ENCODE results near the gene SH3BP5.

Gene SH3BP5

DNA sequence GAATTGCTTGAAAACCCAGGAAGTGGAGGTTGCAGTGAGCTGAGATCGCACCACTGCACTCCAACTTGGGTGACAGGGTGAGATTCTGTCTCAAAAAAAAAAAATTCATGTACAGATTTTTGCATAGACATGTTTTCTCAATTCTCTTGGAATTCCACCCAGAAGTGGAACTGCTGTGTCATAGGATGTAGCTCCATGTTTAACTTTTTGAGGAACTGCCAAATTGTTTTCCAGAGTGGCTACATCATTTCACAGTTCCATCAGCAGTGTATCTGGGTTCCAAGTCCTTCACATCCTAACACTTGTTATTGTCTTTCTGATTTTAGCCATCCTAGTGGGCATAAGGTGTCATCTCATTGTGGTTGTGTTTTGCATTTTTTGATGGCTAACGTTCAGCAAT lies 116.4 kb downstream of the SH3BP5 start:
- H3K4me3 ChIP-seq (ENCODE audit: control insufficient read depth in 1 of 7, extremely low read depth in 1 of 7, insufficient read depth in 4 of 7, low read depth in 2 of 7, low read length in 6 of 7), result no peak overlapping the region
- peak in 2 of 3 donors; percentile 9 to 10 for DNase-seq
- peaks cover 20 to 67% (median 55%) of the 10 kb centered on the region in 4 experiments for H3K36me3 ChIP-seq (ENCODE audit: control insufficient read depth in 4 of 4, insufficient read depth in 4 of 4, low read length in 3 of 4)
- ChIA-PET CTCF (no interaction called here), POLR2A (no interaction called here)
- no peaks in the 10 kb centered on the region for H3K9me3 ChIP-seq (ENCODE audit: control extremely low read depth in 1 of 5, control insufficient read depth in 4 of 5, insufficient read depth in 2 of 5, low read depth in 1 of 5, low read length in 4 of 5)
- H3K27me3 ChIP-seq (replicated peaks in 2 of 5; ENCODE audit: control insufficient read depth in 4 of 5, insufficient read depth in 5 of 5, low read length in 4 of 5), result no peaks in the 10 kb centered on the region
- no peak overlapping the region for H3K27ac ChIP-seq (ENCODE audit: insufficient read depth in 1 of 2, low read depth in 1 of 2, low read length in 2 of 2, poor library complexity in 1 of 2, severe bottlenecking in 2 of 2)
- whole genome bisulfite sequencing (ENCODE audit: insufficient coverage), result 100% methylated on average over 1 of the region's 2 CpGs
- H3K4me1 ChIP-seq (ENCODE audit: control extremely low read depth in 1 of 4, control insufficient read depth in 4 of 4, insufficient read depth in 4 of 4, low read length in 3 of 4), result no peaks in the 10 kb centered on the region

- H3K27me3 ChIP-seq (replicated peaks in 2 of 5; ENCODE audit: control insufficient read depth in 4 of 5, insufficient read depth in 5 of 5, low read length in 4 of 5), result no peaks in the 10 kb centered on the region
- H3K4me1 ChIP-seq (ENCODE audit: control extremely low read depth in 1 of 4, control insufficient read depth in 4 of 4, insufficient read depth in 4 of 4, low read length in 3 of 4), result peaks cover 0 to 2% (median 0%) of the 10 kb centered on the region in 4 experiments
- H3K36me3 ChIP-seq (ENCODE audit: control insufficient read depth in 4 of 4, insufficient read depth in 4 of 4, low read length in 3 of 4), result peaks cover 23 to 61% (median 49%) of the 10 kb centered on the region in 4 experiments
- no peak overlapping the region for H3K27ac ChIP-seq (ENCODE audit: insufficient read depth in 1 of 2, low read depth in 1 of 2, low read length in 2 of 2, poor library complexity in 1 of 2, severe bottlenecking in 2 of 2)
- WGBS (ENCODE audit: insufficient coverage), result no CpG with 5 or more reads among the region's 1 CpG
- CTCF ChIA-PET, result interaction anchor here (1.0 kb wide), 1 partner anchor 11 kb away, joined by 3 read pairs; no protein-coding TSS in a partner anchor
- no peaks in the 10 kb centered on the region for H3K9me3 ChIP-seq (ENCODE audit: control extremely low read depth in 1 of 5, control insufficient read depth in 4 of 5, insufficient read depth in 2 of 5, low read depth in 1 of 5, low read length in 4 of 5)
- H3K4me3 ChIP-seq (ENCODE audit: control insufficient read depth in 1 of 7, extremely low read depth in 1 of 7, insufficient read depth in 4 of 7, low read depth in 2 of 7, low read length in 6 of 7), result no peak overlapping the region
- DNase-seq, result no peak
- POLR2A ChIA-PET, result no interaction called here
Measured at GRCh38 chr3:15214758-15215157, 117.6 kb downstream of the SH3BP5 start.

DNA sequence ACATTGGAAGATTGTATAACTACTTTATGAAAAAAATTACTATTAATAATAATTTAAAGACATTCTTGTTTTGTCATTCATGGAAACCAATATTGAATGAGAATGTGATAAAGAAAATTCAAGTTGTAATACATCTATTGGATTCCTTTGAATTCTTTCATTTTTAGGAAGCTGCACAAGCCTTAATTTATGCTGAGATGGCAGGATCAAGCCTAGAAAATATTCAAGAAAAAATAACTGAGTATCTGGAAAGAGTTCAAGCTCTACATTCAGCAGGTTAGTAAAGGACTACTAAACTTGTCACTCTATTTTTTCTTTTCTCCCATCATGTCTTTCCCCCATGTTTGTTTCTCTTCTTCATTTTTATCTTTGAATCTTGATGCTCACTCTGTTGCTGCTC lies 120.4 kb downstream of the SH3BP5 start:
- CTCF ChIA-PET, result interaction anchor here (1.4 kb wide), 1 partner anchor 10 kb away, joined by 3 read pairs; no protein-coding TSS in a partner anchor
- peaks cover 8 to 16% (median 11%) of the 10 kb centered on the region in 4 experiments for H3K4me1 ChIP-seq (ENCODE audit: control extremely low read depth in 1 of 4, control insufficient read depth in 4 of 4, insufficient read depth in 4 of 4, low read length in 3 of 4)
- peaks cover 9 to 40% (median 28%) of the 10 kb centered on the region in 4 experiments for H3K36me3 ChIP-seq (ENCODE audit: control insufficient read depth in 4 of 4, insufficient read depth in 4 of 4, low read length in 3 of 4)
- no peak overlapping the region for H3K4me3 ChIP-seq (ENCODE audit: control insufficient read depth in 1 of 7, extremely low read depth in 1 of 7, insufficient read depth in 4 of 7, low read depth in 2 of 7, low read length in 6 of 7)
- H3K9me3 ChIP-seq (ENCODE audit: control extremely low read depth in 1 of 5, control insufficient read depth in 4 of 5, insufficient read depth in 2 of 5, low read depth in 1 of 5, low read length in 4 of 5), result no peaks in the 10 kb centered on the region
- H3K27me3 ChIP-seq (replicated peaks in 2 of 5; ENCODE audit: control insufficient read depth in 4 of 5, insufficient read depth in 5 of 5, low read length in 4 of 5), result no peaks in the 10 kb centered on the region
- POLR2A ChIA-PET, result no interaction called here
- H3K27ac ChIP-seq (ENCODE audit: insufficient read depth in 1 of 2, low read depth in 1 of 2, low read length in 2 of 2, poor library complexity in 1 of 2, severe bottlenecking in 2 of 2), result no peak overlapping the region
- no peak for DNase-seq

GRCh38 chr3:15207836-15208504 lies 124.4 kb downstream of the SH3BP5 start:
- DNase-seq, result peak in 1 of 3 donors; percentile 20
- CTCF ChIA-PET, result interaction anchor here (1.0 to 1.6 kb wide), 4 partner anchors 11 to 90 kb away, joined by 3 to 4 read pairs (median 4); no protein-coding TSS in a partner anchor
- WGBS (ENCODE audit: insufficient coverage), result no CpG with 5 or more reads among the region's 5 CpGs

GRCh38 chr3:15206662-15207576 lies 125.5 kb downstream of the SH3BP5 start:
- ChIA-PET CTCF (interaction anchor here (0.8 to 5.4 kb wide), 8 partner anchors 11 to 98 kb away, joined by 3 to 29 read pairs (median 3); no protein-coding TSS in a partner anchor), POLR2A (interaction anchor here (0.6 to 1.0 kb wide), 3 partner anchors 149 to 1315 kb away, joined by 3 to 4 read pairs (median 4); no protein-coding TSS in a partner anchor)
- Histone ChIP-seq H3K4me3 (ENCODE audit: control insufficient read depth in 1 of 7, extremely low read depth in 1 of 7, insufficient read depth in 4 of 7, low read depth in 2 of 7, low read length in 6 of 7) (peak overlapping the region; percentile 82 to 97 (median 93)), H3K27me3 (replicated peaks in 2 of 5; ENCODE audit: control insufficient read depth in 4 of 5, insufficient read depth in 5 of 5, low read length in 4 of 5) (no peaks in the 10 kb centered on the region), H3K36me3 (ENCODE audit: control insufficient read depth in 4 of 4, insufficient read depth in 4 of 4, low read length in 3 of 4) (peaks cover 3 to 7% (median 7%) of the 10 kb centered on the region in 4 experiments), H3K9me3 (ENCODE audit: control extremely low read depth in 1 of 5, control insufficient read depth in 4 of 5, insufficient read depth in 2 of 5, low read depth in 1 of 5, low read length in 4 of 5) (no peaks in the 10 kb centered on the region), H3K4me1 (ENCODE audit: control extremely low read depth in 1 of 4, control insufficient read depth in 4 of 4, insufficient read depth in 4 of 4, low read length in 3 of 4) (peaks cover 8 to 22% (median 15%) of the 10 kb centered on the region in 4 experiments), H3K27ac (ENCODE audit: insufficient read depth in 1 of 2, low read depth in 1 of 2, low read length in 2 of 2, poor library complexity in 1 of 2, severe bottlenecking in 2 of 2) (peak overlapping the region; percentile 86 to 90)
- peak; percentile 28 to 72 (median 61) for DNase-seq
- 0% methylated on average over 11 of the region's 30 CpGs for WGBS (ENCODE audit: insufficient coverage)

More at GRCh38 chr3:15207836-15208504, 124.4 kb downstream of the SH3BP5 start:
- Histone ChIP-seq H3K4me3 (ENCODE audit: control insufficient read depth in 1 of 7, extremely low read depth in 1 of 7, insufficient read depth in 4 of 7, low read depth in 2 of 7, low read length in 6 of 7) (peak overlapping the region in 3 of 7 experiments; percentile 83 to 97 (median 95)), H3K36me3 (ENCODE audit: control insufficient read depth in 4 of 4, insufficient read depth in 4 of 4, low read length in 3 of 4) (peaks cover 7 to 16% (median 14%) of the 10 kb centered on the region in 4 experiments), H3K27ac (ENCODE audit: insufficient read depth in 1 of 2, low read depth in 1 of 2, low read length in 2 of 2, poor library complexity in 1 of 2, severe bottlenecking in 2 of 2) (peak overlapping the region; percentile 86 to 90), H3K9me3 (ENCODE audit: control extremely low read depth in 1 of 5, control insufficient read depth in 4 of 5, insufficient read depth in 2 of 5, low read depth in 1 of 5, low read length in 4 of 5) (no peaks in the 10 kb centered on the region), H3K27me3 (replicated peaks in 2 of 5; ENCODE audit: control insufficient read depth in 4 of 5, insufficient read depth in 5 of 5, low read length in 4 of 5) (no peaks in the 10 kb centered on the region), H3K4me1 (ENCODE audit: control extremely low read depth in 1 of 4, control insufficient read depth in 4 of 4, insufficient read depth in 4 of 4, low read length in 3 of 4) (peaks cover 8 to 22% (median 15%) of the 10 kb centered on the region in 4 experiments)
- POLR2A ChIA-PET, result interaction anchor here (0.6 to 1.0 kb wide), 3 partner anchors 150 to 1316 kb away, joined by 3 to 4 read pairs (median 4); no protein-coding TSS in a partner anchor

DNA sequence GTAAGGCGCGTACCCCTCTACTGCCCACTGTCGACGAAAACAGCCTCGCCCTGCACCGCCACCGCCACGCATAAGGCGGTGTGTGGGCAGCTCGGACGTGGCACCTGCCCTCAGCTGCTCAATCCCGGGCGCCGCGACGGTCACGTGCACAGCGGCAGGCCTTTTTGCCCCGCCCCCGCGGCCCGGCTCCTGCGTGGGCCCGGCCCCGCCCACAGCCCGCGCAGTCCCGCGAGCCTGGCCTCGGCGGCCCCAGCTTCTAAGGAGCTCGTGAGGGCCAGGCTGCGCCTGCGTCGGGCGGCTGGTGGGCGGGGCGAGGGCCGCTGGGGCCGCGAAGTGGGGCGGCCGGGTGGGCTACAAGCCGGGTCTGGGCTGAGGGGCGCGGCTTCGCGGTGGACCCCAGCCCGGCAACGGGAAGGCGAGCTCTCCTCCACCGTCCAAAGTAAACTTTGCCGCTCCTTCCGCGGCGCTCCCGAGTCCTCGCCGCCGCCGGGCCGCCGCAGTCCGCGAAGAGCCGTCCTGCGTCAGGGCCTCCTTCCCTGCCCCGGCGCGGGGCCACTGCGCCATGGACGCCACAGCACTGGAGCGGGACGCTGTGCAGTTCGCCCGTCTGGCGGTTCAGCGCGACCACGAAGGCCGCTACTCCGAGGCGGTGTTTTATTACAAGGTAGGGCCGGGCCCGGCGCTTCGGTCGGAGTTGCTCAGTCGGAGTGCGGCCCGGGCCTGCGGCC lies 126.3 kb downstream of the SH3BP5 start, which contains the start of gene CAPN7:
TSS of gene CAPN7 (plus strand) at position 313 of the 728 bp plus-strand sequence. CDS start at position 563, 250 bp downstream.
- Histone ChIP-seq H3K27me3 (replicated peaks in 2 of 5; ENCODE audit: control insufficient read depth in 4 of 5, insufficient read depth in 5 of 5, low read length in 4 of 5) (no peaks in the 10 kb centered on the region), H3K4me1 (ENCODE audit: control extremely low read depth in 1 of 4, control insufficient read depth in 4 of 4, insufficient read depth in 4 of 4, low read length in 3 of 4) (peaks cover 8 to 22% (median 15%) of the 10 kb centered on the region in 4 experiments), H3K36me3 (ENCODE audit: control insufficient read depth in 4 of 4, insufficient read depth in 4 of 4, low read length in 3 of 4) (peaks cover 3 to 7% (median 6%) of the 10 kb centered on the region in 4 experiments), H3K9me3 (ENCODE audit: control extremely low read depth in 1 of 5, control insufficient read depth in 4 of 5, insufficient read depth in 2 of 5, low read depth in 1 of 5, low read length in 4 of 5) (no peaks in the 10 kb centered on the region), H3K4me3 (ENCODE audit: control insufficient read depth in 1 of 7, extremely low read depth in 1 of 7, insufficient read depth in 4 of 7, low read depth in 2 of 7, low read length in 6 of 7) (peak within 1 kb of the TSS; percentile 82 to 97 (median 93)), H3K27ac (ENCODE audit: insufficient read depth in 1 of 2, low read depth in 1 of 2, low read length in 2 of 2, poor library complexity in 1 of 2, severe bottlenecking in 2 of 2) (peak within 1 kb of the TSS; percentile 86 to 90)
- DNase-seq, result peak; percentile 96 to 98 (median 97)
- ChIA-PET POLR2A (interaction anchor here (1.0 kb wide), 1 partner anchor 9 kb away, joined by 3 read pairs; no protein-coding TSS in a partner anchor), CTCF (interaction anchor here (0.8 to 5.4 kb wide), 12 partner anchors 8 to 391 kb away, joined by 3 to 29 read pairs (median 4); no protein-coding TSS in a partner anchor)
- under 1% methylated on average over 84 of the region's 92 CpGs for WGBS (ENCODE audit: insufficient coverage)

All from common myeloid progenitor, CD34-positive (primary cell).